Measurements from ENCODE around the gene KNDC1. TPM values are rescaled to one million over a fixed set of nuclear protein-coding genes. Genes with fewer than 3 reads are reported as not detected.
"Not testable (repeated sequence)": the region's sequence is repeated elsewhere in the genome, so short reads cannot be mapped to it uniquely, and the experiment has no call there.

KNDC1 gene
- total RNA-seq, 2 donors from 2014 or later = 0.33 to 0.37 TPM

DNA sequence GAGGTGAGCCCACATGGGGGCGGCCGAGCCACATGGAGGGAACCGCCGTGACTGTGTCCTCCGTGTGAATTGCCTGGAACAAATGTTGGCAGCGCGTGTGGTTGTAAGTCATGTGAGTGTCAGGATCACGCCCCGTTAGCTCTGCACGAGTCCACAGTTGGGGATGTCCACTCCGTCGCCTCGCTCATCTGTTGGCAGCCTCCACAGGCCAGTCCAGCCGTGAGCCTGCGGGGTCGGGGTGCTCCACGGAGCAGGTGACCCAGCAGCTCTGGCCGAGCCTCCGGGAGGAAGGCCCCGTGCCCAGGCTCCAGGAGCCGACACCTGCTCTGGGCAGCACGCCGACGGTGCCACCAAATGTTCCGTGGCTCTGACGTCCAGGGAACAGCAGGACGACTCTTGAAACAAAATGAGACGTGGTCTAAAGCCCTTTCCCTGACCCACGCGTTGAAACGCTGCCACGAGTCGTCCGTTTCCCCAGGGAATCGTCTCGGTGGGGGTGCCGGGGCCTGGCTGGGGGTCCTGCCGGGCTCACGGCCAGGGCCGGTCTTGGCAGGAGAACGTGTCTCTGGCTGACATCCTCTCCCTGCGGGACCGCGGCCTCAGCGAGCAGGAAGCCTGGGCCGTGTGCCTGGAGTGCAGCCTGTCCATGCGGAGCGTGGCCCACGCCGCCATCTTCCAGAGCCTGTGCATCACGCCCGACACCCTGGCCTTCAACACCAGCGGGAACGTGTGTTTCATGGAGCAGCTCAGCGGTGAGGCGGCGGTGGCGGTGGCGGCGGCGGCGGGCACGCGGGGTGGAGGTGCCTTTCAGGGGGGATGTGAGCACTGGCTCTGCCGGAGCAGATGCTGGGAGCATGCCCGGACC lies 7.0 kb downstream of the KNDC1 start:
- intact Hi-C loops (cut with DNase I) = no loop called here
- peak; percentile 76 for DNase-seq (ENCODE audit: low spot score)

DNA sequence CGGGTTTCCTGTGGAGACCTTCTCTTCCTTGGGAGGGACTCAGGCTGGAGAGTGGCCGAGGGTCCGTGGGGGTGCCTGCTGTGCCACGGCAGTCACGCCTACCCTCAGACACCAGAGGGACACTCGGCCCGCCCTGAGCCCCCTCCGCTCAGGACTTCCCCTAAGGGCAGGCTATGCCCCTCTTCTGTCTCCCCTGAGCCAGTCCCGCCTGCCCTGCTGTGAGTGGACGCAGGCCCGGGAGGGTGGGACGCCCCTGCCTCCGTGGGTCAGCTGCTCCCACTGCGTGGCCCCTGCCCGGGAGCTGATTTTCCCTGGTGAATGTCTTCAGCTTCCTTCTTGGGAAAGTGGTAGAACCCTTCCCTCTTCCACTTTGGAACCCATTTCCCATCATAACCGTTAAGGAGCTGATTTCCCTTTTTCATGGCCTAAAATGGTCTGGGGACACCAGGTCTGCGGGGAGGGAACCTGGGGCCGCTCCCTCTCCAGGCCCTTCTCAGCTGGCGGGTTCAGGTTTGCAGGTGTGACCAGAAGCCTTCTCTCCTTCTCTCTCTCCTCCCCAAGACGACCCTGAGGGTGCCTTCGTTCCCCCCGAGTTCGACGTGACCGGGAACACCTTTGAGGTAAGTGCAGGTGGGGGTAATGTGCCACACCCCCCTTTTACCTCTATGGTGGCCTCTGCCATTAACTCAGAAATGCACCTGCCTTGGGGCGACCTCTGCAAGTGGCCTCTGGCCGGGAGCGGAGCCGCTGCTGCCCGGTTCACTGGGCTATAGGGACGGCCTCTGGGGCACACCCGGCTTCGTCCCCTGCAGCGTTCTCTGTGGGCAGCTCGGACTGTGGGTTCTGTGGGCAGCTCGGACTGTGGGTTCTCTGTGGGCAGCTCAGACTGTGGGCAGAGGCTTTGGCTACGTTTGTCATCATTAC lies 7.9 kb downstream of the KNDC1 start:
- intact Hi-C loops (cut with DNase I) = no loop called here
- peak; percentile 68 for DNase-seq (ENCODE audit: low spot score)

DNA sequence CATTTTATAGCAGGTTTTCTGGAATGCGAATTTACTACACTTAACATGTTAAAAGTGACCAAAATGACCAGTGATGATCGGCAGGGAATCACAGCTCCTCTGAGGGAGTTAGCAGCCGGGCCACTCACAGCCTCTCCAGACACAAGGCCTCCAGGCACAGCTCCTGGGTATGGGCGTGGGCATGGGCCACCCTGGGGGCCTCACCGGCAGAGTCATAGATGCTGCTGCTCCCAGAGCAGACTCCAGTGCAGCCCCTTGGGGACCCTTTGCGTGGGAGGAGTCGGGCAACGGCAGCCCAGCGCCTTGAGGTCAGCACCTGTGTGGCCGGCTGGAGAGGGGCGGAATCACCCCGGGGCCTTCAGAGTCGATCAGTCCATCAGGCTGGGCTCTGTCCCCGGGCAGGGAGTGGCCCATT lies 8.6 kb downstream of the KNDC1 start:
- intact Hi-C loops (cut with DNase I) = no loop called here
- DNase-seq (ENCODE audit: low spot score) = peak; percentile 71

DNA sequence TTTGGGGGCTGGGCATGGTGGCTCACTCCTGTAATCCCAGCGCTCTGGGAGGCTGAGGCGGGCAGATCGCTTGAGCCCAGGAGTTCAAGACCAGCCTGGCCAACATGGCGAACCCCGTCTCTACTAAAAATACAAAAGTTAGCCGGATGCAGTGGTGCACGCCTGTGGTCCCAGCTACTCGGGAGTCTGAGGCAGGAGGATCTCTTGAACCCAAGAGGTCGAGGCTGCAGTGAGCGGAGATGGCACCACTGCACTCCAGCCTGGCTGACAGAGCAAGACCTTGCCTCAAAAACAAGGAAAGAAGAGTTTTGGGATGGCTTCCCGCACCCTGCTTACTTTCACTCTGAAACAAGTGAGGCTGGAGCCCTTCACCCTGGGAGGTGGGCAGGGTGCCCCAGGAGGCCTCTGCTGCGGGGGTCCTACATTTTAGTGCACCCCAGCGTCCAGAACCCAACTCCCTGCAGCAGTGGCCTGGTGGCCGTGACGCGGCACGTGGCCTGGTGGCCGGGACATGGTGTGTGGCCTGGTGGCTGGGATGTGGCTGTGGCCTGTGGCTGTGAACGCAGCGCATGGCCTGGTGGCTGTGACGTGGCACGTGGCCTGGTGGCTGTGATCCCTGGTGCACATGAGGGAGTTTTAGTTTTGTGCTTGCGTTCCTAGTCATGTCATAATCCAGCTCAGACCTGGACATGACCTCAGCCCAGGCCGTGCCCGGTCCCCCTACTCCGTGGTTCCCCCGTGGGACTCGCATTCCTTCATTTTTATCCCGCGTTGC lies 9.3 kb downstream of the KNDC1 start:
- peak; percentile 51 for DNase-seq (ENCODE audit: low spot score)
- intact Hi-C loops (cut with DNase I) = no loop called here

DNA sequence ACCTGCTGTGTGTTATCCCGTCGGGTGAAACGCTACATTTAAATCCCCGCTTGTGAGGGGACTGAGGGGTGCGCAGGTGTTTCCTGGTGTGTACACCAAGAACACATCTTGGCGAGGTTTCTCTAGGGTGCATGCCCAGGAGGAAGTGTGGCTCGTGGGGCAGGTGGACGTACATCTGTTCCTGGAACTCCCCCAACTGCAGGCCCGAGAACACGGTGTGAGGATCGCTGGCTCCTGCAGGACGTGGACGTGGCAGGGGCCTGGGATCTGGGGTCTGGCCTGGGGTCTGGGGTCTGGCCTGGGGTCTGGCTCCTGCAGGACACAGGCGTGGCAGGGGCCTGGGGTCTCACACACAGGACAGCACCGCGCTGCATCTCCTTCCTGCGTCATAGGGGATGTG lies 10.1 kb downstream of the KNDC1 start:
- intact Hi-C loops (cut with DNase I) = no loop called here
- peak; percentile 58 for DNase-seq (ENCODE audit: low spot score)

DNA sequence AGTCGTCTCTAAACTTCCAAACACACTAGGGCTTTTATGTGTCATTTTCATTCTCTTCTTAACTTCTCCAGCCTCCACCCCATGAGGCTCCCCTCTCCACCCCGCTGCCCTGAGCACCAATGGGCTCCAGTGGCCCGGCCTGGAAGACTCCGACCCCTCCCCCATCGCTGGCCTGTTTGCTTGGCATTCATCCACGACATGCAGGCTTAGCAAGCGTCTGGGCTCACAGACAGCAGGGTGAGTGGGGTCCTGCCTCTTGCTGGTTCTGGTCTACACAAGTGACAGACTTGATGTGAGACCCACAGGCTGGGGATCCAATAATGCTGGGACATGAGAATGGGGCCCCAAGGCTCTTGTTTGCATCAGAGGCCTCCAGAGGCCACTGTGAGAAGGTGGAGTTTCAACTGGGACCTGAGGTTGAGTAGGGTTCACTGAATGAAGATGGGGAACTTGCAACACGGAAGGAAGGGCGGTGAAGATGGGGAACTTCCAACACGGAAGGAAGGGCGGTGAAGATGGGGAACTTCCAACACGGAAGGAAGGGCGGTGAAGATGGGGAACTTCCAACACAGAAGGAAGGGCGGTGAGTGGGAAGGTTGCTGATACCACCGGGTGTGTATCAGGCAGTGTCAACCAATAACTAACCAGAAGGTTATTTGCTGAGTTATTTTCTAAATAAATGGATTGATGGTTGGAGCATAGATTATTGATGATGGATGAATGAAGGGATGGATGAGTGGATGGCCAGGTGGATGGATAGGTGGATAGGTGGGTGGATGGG lies 14.0 kb downstream of the KNDC1 start:
- DNase-seq (ENCODE audit: low spot score) = peak; percentile 41
- intact Hi-C loops (cut with DNase I) = no loop called here

DNA sequence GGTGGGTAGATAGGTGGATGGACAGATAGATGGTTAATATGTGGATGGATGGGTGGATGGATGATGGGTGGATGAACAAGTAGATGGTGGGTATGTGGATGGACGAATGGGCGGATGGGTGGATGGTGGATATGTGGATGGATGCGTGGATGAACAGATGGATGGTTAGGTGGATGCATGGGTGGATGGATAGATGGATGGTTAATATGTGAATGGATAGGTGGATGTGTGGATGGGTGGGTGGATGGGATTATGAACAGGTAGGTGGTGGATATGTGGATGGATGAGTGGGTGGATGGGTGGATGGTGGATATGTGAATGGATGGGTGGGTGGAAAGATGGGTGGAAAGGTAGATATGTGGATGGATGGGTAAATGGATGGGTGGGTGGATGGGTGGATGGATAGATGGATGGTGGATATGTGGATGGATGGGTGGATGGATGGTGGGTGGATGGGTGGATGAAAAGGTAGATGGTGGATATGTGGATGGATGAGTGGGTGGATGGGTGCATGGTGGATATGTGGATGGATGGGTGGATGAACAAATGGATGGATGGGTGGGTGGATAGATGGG lies 14.8 kb downstream of the KNDC1 start:
- DNase-seq (ENCODE audit: low spot score) = peak; percentile 12
- intact Hi-C loops (cut with DNase I) = loop anchor here in 1 of 2 donors (5.0 kb wide), 1 partner anchor 852 kb away; no protein-coding TSS in a partner anchor

DNA sequence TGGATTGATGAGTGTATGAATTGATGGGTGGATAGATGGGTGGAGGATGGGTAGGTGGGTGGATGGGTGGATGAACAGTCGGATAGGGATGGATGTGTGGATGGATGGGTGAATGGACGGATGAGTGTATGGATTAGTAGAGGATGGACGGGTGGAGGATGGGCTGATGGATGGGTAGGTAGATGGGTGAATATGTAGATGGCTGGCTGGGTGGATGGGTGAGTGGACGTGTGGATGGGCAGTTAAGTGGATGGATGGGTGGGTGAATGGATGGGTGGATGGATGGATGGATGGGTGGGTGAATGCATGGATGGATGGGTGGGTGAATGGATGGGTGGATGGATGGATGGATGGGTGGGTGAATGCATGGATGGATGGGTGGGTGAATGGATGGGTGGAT lies 15.6 kb downstream of the KNDC1 start:
- intact Hi-C loops (cut with DNase I) = loop anchor here in 1 of 2 donors (5.0 kb wide), 1 partner anchor 853 kb away; no protein-coding TSS in a partner anchor

DNA sequence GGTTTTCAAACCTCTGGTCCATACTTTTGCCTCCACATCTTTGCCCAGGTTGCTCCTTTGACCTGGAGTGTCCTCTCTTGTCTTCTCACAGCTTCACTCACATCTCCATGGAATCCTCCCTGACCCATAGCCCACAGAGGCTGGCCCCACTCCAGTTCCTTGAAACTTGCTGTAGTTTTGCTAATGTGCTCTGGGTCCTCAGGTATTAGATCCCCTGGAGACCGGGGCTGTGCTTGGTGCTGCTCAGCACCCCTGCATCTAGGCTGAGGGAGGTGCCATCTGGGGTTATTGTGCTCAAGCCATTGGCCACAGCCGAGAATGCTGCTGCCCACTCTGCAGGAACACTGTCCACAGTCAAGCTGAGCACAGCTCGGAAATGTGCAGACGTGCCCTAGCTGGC lies 16.5 kb downstream of the KNDC1 start:
- intact Hi-C loops (cut with DNase I) = loop anchor here in 1 of 2 donors (5.0 kb wide), 1 partner anchor 854 kb away; no protein-coding TSS in a partner anchor
- DNase-seq (ENCODE audit: low spot score) = peak; percentile 71

More for the DNA sequence above, 15.6 kb downstream of the KNDC1 start:
- DNase-seq (ENCODE audit: low spot score) = not testable (repeated sequence)

DNA sequence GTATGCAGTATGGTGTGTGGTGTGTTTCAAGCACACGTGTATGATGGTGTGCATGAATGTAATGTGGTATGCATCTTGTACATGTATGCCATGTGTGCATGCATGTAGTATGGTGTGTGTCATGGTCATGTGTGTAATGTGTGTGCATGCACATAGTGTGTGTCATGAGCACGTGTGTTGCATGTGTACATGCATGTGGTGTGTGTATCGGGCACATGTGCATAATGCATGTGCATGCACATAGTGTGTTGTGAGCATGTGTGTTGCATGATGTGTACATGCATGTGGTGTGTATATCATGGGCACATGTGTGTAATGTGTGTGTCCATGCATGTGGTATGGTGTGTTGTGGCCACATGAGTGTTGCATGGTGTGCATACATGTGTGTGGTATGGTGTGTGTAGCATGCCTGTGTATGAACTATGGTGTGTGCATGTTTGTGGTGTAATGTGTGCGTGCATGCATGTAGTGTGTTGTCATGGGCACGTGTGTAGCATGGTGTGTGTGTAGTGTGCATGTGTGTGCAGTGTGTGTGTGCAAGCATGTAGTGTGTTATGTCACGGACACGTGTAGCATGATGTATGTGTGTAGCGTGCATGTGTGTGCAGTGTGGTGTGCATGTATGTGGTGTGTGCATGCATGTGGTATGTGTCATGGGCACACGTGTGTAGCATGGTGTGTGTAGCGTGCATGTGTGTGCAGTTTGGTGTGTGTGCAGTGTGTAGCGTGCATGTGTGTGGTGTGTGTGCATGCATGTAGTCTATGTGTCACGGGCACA lies 17.6 kb downstream of the KNDC1 start:
- no peak for DNase-seq (ENCODE audit: low spot score)
- intact Hi-C loops (cut with DNase I) = loop anchor here in 1 of 2 donors (5.0 kb wide), 1 partner anchor 855 kb away; no protein-coding TSS in a partner anchor

DNA sequence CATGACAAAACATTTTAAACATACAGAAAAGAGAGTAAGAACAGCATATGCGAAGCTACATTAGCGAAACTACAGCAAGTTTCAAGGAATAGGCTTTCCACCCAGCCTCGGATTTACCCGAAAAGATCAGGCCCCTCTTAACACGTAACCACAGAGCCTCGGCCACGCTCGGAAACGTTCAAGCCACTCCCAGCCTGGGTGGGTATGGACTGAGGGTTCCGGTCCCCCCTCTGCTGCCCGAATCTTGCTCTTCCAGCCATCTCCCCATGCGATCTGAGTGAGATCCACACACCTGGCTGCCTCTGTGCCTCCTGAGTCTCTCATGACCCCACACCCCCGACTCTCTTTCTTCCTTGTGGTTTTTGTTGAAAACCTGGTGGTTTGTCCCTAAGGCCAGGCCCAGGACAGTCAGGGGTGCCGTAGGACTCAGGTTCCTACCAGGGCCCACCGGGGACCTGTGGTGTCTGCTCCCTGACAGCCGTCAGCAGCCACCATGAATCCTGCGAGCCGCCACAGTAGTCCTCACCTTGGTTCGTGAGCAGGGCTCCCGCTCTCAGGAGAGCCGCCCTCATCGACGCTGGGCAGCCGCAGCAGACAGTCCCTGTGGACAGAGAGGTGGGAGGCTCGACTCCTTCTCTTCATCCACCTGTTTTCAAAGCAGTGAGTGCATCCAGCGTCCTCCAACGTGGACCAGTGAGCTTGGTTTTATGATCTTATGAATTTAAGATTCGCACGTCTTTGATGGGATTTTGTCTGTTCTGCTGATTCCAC lies 18.5 kb downstream of the KNDC1 start:
- intact Hi-C loops (cut with DNase I) = loop anchor here in 1 of 2 donors (5.0 kb wide), 1 partner anchor 856 kb away; no protein-coding TSS in a partner anchor
- peak; percentile 69 for DNase-seq (ENCODE audit: low spot score)

DNA sequence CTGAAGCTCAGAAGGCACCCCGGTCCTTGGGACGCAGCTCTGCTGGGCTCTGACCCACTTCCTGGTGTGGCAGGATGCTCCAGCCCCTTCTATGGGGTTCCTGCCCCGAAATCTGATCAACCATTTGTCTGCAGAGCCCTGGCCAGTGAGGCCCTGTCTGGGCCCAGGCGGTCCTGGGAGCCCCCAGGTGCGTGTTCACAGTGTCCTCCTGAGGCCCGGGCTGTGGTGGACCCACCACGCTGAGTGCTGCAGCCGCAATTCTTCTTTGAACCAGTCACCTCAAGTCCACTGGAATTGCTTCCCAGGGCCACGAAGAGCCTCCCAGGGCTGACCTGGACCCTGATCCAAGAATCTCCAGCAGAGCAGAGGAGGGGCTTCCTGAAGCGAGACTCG lies 19.1 kb downstream of the KNDC1 start:
- intact Hi-C loops (cut with DNase I) = loop anchor here in 1 of 2 donors (5.0 kb wide), 1 partner anchor 857 kb away; no protein-coding TSS in a partner anchor
- peak; percentile 40 for DNase-seq (ENCODE audit: low spot score)

DNA sequence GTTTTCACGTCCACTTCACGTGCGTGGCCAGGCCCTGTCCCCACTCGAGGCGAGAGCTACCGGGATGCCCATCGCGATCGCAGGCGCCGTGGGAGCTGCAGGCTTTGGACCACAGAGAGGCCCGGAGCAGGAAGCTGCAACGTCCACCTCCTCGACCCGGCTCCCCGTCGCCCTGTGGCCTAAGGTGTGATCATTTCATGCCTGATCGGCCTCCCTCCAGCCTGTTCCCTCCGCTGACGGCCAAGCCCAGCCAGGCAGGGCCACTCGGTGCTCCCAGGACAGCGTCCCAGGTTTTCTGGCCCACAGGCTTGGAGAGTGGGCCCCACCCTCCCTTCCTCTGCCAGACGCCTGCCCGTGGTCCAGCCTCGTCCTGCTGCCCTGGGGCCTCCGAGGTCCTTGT lies 19.6 kb downstream of the KNDC1 start:
- intact Hi-C loops (cut with DNase I) = loop anchor here in 1 of 2 donors (5.0 kb wide), 1 partner anchor 857 kb away; no protein-coding TSS in a partner anchor
- DNase-seq (ENCODE audit: low spot score) = peak; percentile 58

DNA sequence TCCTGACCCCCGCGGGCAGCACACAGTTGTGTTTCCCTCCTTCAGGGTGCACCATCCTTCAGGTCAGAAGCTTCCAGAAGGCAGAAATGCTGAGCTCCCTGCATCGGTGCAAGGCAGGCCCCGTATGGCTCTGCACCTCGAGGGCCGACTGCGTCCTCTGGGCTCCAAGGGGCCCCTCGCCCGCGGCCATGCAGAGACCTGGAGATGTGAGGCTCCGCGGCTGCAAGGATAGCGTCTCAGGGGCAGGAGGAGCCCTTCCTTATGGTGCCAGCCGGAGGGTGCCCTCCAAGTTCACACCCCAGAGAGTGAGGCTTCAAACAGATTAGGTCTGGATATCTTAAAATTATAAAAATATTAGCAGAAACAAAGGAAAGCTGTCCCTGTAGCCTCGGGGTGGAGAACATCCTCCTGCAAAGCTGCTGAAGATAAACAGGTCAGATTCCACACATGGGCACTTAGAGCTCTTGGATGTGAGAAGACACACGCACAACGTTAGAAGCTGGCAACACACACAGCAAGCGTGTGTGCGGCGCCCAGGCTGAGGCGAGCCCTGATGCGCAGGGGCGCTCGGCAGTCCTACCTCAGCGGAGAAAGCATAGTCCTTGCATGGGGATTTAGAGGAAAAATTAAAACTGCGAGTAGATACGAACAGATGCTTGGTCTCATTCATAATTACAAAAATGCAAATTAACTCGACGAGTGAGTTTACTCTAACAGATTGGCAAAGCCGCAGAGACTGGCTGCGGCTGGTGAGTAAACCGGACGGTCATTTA lies 20.4 kb downstream of the KNDC1 start:
- peak; percentile 68 for DNase-seq (ENCODE audit: low spot score)

DNA sequence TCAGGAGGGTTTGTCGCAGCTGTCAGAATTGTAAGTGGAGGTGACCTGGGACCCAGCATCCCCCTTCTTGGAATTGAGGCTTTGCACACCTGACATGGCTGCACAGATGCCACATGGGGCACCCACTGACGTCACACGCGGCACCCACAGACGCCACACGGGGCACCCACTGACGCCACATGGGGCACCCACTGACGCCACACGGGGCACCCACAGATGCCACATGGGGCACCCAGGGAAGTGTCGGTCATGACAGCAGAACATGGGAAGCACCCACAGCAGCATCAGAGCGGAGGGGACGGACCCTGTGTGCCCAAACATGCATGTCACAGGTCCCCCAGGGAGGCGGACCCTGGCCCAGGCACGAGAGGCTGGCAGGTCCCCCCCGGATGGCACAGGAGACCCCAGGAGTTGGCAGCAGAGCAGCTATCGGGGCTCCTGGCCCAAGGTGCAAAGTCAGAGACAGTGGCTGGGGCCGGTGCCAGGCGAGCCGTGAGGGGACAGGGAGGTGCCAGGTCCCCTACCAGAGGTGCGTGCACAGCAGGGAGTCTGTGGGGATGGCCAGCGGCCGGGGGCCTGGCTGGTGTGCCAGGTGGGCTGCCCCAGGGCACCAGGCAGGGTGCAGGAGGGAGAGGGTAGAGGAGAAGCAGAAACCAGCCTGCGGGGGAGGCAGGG lies 21.1 kb downstream of the KNDC1 start:
- intact Hi-C loops (cut with DNase I) = no loop called here
- no peak for DNase-seq (ENCODE audit: low spot score)

More for the DNA sequence above, 20.4 kb downstream of the KNDC1 start:
- intact Hi-C loops (cut with DNase I) = no loop called here
